AG08396 (cell line): ENCODE results near the gene KAT2A.
A peak's percentile ranks its signal among the peaks of the same experiment; 100 is the strongest.

Experiments
- DNase-seq: peaks from one replicate; pipeline ENCODE4 v3.0.0; 2012; ENCODE audit warnings: low spot score, mixed read lengths

The KAT2A gene

DNA sequence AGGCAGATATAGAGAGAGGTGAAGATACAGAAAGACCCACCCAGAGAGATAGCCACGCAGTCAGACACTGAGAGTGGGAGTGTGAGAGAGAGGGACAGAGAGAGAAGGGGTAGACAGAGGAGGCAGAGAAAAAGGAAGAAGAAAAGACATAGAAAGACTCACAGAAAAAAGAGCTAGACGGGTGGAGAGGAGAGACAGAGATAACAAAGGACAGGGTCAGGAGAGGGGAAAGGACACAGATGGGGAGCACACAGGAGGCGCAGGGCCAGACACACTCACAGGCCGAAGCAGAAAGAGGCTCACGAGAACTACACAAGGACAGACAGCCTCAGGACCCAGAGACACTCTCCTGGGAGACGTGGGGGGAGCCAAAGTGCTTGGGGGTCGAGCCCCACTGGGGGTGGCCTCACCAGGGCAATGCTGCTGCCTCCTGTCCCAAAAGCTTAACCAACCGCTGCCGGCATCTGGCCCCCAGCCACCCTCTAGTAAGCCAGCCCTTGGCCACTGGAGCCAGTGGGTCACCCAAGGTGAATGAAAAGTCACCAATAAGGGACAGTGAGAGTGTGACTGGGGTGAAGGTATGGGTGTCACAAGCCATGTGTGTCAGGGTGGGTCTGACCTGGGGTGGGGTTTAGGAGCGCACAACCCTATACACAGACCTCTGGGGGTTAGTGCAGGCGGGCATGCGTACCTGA is 26.6 kb downstream of the KAT2A start:
- DNase-seq = no peak

GRCh38 chr17:42092939-42093338 is 28.2 kb downstream of the KAT2A start:
- DNase-seq = no peak

DNA sequence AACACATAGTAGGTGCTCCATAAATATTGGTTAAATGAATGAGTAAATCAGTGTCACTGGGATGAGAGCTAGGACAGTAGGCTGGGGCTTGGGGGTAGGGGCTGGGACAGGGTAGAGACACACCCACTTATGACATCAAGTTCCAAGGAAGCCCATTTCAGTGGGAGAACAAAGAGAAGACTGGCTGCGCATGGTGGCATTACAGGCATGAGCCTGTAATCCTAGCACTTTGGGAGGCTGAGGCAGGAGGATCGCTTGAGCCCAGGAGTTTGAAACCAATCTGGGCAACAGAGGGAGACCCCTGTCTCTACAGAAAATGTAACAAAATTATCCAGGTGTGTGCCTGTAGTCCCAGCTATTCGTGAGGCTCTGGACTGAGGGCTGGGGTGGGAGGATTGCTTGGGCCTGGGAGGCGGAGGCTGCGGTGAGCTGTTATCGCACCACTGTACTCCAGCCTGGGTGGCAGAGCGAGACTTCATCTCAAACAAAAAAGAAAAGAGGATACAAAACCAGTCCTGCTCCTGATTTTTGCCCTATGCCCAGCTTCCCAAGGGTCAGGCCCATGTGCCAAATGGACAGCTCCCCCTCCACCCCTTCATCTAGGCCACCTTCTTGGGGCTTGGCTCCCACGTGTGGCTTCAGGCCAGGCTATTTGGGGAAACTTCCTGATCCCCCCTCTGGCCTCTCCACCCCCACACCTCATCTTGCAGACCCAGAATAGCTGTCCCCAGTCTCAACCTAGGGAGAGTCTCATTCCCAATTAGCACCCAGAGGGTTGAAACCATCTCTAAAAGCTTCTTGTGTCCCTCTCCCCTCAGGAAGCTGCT is 30.0 kb downstream of the KAT2A start:
- DNase-seq = no peak

DNA sequence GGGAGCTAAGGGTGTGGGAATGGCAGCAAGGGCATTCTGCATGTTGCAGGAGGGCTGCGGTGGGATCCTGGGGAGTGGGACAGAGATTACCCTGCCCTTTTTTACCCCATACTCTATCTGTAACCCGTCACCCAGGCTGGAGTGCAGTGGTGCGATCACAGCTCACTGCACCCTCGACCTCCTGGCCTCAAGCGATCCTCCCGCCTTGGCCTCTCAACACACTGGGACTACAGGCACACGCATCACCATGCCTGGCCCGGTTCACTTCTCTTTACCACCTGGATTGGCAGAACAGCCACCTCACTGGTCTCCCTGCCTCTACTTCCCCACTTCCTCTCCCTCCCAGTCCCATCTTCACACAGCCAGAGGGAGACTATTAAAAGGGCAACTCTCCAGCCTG is 32.4 kb downstream of the KAT2A start:
- DNase-seq = no peak

DNA sequence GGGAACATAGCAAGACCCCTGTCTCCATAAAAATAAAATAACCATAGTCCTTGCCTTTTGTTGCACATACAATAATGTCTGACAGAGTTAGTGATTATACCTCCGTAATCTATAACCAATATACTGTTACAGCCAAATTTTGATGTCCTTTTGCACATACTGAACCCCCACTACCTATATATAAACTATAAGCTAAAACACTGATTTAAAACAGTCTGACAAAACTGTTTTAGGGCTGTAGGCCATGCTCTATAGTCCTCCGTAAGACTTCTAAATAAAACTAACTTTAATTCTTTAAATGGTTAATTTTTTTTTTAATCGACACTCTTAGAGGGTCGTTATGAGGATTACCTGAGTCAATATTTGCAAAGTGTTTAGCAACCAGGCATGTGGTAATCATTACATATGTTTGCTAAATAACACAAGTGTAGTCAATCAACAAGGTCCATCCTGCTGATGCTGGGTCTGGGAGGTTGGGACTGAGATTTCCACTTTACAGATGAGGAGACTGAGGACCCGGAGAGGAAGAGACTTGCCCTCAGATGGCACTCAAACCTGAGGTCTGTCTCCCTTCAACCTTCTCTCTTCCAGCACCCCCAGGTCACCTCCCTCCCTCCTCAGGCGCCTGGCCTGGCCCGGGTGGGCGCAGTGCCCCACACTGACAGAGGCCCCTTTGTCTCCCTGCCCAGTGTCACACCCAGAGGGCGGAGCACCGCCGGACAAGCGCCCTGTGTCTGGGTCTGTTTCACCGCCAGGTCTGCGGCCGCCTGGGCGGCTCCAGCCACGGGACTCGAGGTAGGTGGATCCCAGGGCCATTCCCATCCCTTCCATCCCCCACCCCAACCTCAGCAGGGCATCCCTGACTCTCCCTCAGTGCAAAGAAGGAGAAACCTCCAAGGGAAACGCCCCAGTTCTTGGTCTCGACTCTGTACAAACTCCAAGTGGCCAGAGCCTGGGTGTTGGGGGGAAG is 33.1 kb downstream of the KAT2A start:
- no peak for DNase-seq

DNA sequence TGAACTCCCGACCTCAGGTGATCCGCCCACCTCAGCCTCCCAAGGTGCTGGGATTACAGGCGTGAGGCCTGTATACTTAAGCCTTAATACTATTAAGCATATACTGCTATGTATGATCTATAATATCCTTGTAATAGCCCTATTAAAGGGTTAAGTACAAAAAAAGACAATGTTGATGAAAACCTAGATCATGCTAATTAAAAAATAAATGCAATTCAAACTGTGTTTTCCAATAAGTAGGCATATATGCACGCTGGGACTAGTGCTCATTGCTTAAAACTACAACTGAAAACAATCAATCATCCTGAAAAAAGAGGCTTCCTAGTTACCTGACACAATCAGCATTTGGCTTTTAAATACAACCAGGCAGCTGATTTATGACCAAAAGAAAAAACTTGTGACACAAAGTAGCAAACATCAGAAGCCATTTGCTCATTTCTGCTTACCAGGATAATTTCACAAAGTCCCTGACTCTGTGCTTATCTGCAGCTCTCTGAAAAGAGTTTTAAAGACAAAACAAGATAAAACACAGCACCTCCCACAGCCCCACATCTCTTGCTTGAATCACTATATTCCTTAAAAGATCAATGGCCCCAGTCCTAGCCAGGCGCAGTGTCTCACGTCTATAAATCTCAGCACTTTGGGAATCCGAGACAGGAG is 34.0 kb downstream of the KAT2A start:
- no peak for DNase-seq

DNA sequence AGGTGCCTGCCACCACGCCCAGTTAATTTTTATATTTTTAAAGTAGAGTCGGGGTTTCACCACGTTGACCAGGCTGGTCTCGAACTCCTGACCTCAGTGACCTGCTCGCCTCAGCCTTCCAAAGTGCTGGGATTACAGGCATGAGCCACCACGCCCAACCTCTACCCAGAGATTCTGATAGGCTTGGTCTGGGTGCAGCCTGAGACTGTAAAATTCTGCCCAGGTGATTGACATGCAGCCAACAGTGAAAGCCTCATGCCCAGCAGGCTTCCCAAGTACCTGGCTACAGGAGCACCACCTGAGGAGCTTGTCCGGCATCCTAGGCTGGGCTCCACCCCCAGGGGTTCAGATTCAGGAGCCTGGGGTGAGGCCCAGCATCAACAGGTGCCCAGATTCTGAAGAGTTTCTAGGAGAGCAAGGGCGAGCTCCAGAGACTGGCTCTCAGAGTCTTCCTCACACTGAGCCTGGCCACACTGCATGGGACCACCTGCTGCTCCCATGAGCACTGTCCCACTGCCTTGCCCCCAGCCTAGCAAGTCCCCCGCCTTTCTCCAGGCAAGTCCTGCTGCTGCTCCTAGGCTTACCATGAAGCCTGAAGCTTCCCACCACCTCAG is 39.5 kb downstream of the KAT2A start:
- DNase-seq = no peak

- DNase-seq = no peak
Observed at GRCh38 chr17:42079541-42079940, 41.6 kb downstream of the KAT2A start.

- no peak for DNase-seq
Observed at GRCh38 chr17:42078396-42079043, 42.6 kb downstream of the KAT2A start.

DNA sequence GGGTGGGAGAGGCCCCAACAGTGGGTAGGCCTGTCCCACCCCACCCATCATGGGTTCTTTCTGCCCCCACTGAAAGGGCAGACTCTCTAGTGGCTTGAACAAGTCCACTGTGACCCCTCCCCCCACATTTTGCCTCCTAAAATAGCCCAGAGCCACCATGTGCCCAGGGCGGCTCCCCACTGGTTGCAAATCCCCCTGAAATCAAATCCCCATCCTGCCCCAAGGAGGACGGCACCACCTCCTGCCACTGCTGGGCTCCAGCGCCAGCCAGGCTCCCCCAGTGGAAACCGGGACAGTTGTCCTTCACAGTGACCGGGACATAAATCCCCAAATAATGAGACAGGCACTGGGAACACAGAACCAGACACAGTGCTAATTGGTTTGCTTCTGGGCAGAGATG is 43.4 kb downstream of the KAT2A start:
- DNase-seq = no peak

DNA sequence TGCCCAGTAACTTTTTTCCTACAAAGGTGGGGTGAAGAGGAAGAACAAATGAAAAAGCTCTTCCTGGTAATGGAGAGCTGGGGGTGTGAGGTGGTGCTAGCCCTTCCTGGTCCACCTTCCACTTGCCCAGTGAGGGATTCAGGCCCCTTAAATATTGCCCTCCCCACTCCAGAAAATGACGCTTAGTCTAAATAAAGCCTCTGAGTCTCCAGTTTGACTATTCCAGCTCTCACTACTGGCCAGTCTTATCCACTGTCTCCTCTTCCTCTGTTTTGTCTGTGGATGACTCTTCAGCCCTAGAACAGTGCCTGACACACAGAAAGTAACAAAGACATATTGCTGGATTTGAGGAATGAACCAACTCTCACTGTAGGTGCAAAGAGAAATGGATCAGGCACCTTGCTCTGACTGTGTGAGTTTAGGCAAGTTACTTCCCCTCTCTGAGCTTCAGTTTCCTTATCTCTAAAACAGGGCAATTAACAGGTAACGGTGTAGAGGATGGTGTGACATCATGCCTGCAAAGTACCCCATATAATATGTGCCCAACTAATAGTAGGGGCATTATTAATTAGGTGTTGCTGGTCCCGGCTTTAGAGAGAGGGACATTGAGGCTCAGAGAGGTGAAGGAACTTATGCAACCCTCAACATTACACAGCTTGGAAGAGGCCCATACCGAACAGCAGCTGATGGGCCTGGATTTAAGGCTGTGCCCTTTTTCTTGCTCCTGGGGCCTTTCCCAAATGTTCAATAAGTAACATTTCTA is 44.2 kb downstream of the KAT2A start:
- no peak for DNase-seq

GRCh38 chr17:42075789-42076188 is 45.4 kb downstream of the KAT2A start:
- DNase-seq = no peak

DNA sequence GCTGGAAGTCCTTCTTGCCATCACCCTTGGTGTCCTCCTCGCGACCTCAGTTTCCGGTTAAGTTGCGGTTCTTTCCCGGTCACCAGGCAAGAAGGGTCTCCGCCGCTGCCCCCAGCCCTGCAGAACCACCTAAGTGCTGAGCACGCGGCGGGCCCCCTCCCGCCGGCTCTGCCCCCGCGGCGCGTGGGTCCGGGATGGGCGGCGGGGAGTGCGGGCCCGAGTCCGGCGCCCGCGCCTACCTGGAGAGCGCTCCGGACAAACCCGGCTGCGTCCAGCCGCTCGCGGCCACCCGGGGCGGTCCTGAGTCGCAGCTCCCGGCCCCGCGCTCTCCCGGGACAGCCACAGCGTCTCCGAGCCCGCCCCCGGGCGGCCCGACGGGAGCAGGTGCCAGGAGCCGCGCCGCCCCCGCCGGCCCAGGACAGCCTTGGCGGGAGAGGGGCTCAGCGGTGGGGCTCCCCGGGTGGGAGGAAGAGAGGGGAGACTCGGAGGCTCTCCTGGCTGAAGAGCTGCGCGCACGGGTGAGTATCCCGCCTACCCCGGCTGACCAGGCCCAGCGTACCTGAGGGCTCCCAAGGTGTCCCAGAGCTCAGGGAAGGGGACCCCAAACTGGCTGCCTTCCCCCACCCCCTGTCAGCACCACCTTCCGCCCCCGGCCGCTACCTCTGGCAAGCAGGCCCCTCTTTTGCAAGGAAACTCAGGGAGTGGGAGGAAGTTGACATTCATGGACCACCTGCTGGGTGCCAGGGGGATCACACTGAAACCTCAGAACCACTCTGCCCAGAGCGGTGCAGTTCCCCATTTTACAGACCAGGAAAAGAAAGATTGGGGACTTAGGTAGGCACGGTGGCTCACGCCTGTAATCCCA is 48.6 kb downstream of the KAT2A start:
- peak; percentile 52 for DNase-seq

DNA sequence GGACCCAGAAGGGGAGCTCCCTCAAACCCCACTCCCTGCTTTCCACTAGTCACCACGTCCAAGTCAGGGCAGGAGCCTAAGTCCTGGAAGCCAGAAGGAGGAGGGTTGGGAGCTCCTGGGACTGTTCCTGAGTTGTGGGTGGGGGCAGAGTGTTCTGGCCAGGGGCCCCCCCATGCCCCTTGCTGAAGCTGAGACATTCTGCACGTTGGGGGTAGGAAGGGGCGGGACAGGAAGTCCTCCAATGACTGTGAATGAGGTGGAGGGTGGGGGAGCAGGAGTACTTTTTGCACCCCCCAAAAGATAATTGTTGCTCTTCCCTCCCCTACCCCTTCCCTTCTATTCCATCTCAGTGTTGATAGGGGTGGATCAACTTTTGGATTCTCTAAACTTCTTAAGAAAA is 49.4 kb downstream of the KAT2A start:
- no peak for DNase-seq

DNA sequence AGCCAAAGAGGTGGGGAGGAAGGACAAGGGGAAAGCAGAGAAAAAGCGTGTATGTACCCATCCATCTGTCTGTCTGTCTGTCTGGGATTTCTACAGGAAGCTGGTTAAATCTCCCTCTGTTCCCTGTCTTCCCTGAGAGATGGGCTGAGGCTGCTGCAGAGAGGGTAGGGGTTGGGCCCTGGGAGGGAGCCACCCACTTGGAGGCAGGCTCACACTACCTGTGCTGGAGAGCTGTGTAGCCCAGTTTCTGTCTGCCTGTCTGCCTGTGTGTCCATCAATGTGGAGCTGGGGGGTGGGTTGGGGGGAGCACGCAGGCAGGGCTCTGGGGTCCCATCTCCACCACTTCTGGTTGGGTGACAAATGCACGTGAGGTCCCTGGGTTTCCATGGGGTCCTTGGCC is 52.2 kb downstream of the KAT2A start:
- DNase-seq = no peak

- DNase-seq = peak; percentile 78
Observed at GRCh38 chr17:42067371-42068091, 53.6 kb downstream of the KAT2A start.

- DNase-seq = no peak
Observed at GRCh38 chr17:42065201-42065600, 56.0 kb downstream of the KAT2A start.
